ENCODE data around the gene MAN1C1. TPM values are rescaled to one million over a fixed set of nuclear protein-coding genes. Genes with fewer than 3 reads are reported as not detected.

Gene MAN1C1
- total RNA-seq, 1 donor from 2014 or later: 20.4 TPM

DNA sequence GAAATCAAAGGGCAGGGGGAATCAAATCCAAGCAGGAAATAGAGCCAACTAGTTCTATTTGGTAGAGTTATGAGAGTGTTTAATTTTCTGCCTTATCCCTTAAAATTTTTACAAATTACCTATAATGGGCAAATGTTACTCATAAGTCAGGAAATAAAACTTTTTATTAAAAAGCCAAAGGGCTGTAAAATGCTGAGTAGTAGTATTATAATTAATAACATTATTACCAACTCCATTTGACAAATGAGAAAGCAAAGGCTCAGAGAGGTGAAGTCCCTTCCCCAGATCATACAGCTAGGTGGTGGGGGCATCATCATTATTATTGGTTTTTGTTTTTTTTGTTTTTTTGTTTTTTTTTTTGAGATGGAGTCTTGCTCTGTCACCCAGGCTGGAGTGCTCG lies 186.8 kb downstream of the MAN1C1 start:
- Histone ChIP-seq H3K27ac (no peak overlapping the region), H3K4me1 (peaks cover 92% of the 10 kb centered on the region), H3K9me3 (no peaks in the 10 kb centered on the region), H3K4me3 (no peak overlapping the region), H3K27me3 (ENCODE audit: low read depth) (no peaks in the 10 kb centered on the region), H3K36me3 (peaks cover 33% of the 10 kb centered on the region)
- intact Hi-C loops (cut with DNase I): no loop called here
- DNase-seq (no peak), ATAC-seq (no peak)
- TF ChIP-seq, protein P1, sequence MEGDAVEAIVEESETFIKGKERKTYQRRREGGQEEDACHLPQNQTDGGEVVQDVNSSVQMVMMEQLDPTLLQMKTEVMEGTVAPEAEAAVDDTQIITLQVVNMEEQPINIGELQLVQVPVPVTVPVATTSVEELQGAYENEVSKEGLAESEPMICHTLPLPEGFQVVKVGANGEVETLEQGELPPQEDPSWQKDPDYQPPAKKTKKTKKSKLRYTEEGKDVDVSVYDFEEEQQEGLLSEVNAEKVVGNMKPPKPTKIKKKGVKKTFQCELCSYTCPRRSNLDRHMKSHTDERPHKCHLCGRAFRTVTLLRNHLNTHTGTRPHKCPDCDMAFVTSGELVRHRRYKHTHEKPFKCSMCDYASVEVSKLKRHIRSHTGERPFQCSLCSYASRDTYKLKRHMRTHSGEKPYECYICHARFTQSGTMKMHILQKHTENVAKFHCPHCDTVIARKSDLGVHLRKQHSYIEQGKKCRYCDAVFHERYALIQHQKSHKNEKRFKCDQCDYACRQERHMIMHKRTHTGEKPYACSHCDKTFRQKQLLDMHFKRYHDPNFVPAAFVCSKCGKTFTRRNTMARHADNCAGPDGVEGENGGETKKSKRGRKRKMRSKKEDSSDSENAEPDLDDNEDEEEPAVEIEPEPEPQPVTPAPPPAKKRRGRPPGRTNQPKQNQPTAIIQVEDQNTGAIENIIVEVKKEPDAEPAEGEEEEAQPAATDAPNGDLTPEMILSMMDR (IDR thresholded peaks at IDR 0.05): no peak

DNA sequence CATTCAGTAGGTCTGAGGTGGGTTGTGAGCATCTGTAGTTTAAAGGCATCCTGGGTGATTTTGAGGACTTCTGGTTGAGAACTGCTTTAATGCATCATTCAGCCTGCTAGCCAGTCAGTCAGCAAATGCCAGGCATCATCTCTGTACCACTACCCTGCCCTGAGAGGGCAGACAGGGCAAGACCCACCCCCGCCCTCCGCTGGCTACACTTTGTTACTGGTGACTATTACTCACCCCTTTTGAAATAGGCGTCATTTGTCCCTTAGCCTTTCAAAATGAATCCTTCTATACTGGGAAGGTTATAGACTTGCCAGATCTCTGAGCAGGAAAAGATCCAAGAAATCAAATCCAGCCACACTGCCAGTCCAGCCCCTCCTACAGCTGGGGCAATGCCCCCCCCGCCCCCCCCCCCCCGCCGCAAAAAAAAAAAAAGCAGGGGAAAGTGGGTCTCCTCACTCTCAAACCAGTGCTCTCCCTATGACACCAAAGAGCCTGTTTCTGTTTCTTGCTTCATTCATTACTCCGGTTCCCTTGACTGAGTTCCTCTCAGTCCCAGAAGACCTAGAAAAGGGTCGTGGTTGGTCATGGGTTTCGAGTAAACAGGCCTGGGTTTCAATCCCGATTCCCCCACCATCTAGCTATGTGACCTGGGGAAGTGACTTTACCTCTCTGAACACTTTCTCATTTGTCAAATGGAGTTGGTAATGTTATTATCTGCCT lies 187.8 kb downstream of the MAN1C1 start:
- intact Hi-C loops (cut with DNase I): no loop called here
- Histone ChIP-seq H3K4me3 (no peak overlapping the region), H3K9me3 (no peaks in the 10 kb centered on the region), H3K4me1 (peaks cover 87% of the 10 kb centered on the region), H3K27me3 (ENCODE audit: low read depth) (no peaks in the 10 kb centered on the region), H3K36me3 (peaks cover 43% of the 10 kb centered on the region), H3K27ac (no peak overlapping the region)
- DNase-seq: no peak
- ATAC-seq: no peak
- TF ChIP-seq, protein P1 (IDR thresholded peaks at IDR 0.05): no peak

DNA sequence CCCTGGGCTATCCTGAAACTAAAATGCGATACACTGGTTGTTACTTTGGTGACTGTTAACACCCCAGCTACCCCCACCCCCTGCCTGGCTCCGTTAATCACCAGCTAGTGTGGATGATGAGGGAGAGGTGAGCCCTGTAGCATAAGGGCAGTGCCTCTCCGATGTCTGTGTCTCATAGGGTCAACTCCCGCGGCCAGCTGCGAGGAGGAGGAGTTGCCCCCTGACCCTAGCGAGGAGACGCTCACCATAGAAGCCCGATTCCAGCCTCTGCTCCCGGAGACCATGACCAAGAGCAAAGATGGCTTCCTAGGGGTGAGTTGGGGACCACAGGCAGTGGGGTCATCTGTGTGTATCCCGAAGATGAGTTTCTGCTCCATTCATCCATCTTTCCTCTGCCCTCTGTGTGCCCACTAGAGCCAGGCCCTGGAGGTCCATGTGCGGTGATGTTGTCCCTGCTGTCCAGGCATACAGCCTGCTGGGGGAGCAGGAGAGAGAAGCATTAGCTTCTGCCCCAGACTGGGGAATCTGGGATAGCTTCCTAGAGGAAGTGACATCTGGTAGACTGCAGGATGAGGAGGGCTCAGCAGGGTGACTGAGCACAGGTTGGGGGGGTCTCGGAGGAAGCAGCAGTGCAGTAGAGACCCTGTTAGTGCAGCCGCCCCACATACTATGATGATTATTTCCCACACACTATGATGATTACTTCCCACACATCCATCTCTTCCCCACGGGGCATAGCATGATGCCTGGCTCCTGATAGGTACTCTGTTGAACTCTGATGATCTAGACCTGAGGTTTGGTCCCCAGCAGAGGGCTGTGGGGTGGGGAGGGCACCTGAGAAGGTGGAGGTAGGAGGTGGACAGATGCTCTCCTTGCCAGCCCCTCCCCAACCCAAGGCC lies 188.6 kb downstream of the MAN1C1 start:
- Histone ChIP-seq H3K9me3 (no peaks in the 10 kb centered on the region), H3K4me3 (no peak overlapping the region), H3K36me3 (peaks cover 51% of the 10 kb centered on the region), H3K27ac (peak overlapping the region; percentile 27), H3K27me3 (ENCODE audit: low read depth) (no peaks in the 10 kb centered on the region), H3K4me1 (peaks cover 88% of the 10 kb centered on the region)
- DNase-seq (no peak), ATAC-seq (no peak)
- TF ChIP-seq, protein P1 (IDR thresholded peaks at IDR 0.05): no peak
- intact Hi-C loops (cut with DNase I): no loop called here

DNA sequence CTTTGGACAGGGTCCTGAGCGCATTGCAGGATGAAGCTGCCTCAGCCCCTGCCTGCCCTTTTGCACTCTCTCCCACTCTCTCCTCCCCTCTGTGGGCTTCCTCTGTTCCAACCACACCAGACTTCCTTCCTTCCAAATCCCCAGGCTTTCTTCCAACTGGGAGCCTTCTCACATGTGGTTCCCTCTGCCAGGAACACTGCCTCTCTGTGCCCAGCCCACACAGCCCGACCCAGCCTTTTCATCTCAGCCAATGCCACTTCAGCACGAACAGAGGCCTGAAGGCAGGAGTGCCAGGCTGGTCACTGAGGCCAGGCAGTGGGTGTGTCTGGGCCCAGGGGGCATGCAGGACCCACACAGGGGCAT lies 189.3 kb downstream of the MAN1C1 start:
- Histone ChIP-seq H3K4me1 (peaks cover 91% of the 10 kb centered on the region), H3K36me3 (peaks cover 58% of the 10 kb centered on the region), H3K27ac (peak overlapping the region; percentile 43), H3K9me3 (no peaks in the 10 kb centered on the region), H3K27me3 (ENCODE audit: low read depth) (no peaks in the 10 kb centered on the region), H3K4me3 (no peak overlapping the region)
- intact Hi-C loops (cut with DNase I): no loop called here
- TF ChIP-seq, protein P1 (IDR thresholded peaks at IDR 0.05): no peak
- ATAC-seq (peak; percentile 9 to 30), DNase-seq (no peak)

DNA sequence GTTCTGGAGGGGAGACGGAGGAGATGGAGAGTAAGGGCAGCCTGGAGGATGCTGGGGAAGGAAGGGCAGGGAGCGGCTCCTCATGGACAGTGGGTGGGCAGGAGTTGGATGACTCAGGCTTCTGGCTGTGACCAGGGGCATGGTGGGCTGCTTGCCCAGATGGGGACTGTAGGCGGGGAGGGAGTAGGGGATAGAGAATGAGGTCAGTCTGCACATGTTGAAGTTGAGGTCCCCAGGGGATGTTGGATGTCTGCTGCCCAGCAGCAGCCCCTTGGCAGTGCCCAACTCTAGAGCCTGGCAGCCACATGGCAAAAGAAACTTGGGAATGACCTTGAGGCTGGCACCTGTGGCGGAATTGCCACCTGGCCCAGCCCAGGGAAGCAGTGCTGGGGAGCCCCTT lies 189.8 kb downstream of the MAN1C1 start:
- Histone ChIP-seq H3K27me3 (ENCODE audit: low read depth) (no peaks in the 10 kb centered on the region), H3K36me3 (peaks cover 63% of the 10 kb centered on the region), H3K4me1 (peaks cover 91% of the 10 kb centered on the region), H3K9me3 (no peaks in the 10 kb centered on the region), H3K4me3 (no peak overlapping the region), H3K27ac (peak overlapping the region; percentile 43)
- ATAC-seq: no peak
- DNase-seq: no peak
- intact Hi-C loops (cut with DNase I): no loop called here
- TF ChIP-seq, protein P1 (IDR thresholded peaks at IDR 0.05): no peak
